VCaP (cell line): ENCODE results near the gene KCNQ5.

Source experiments
- H3K27ac ChIP-seq: fragments of 450-650 bp; 2 replicates; pipeline ENCODE4 v1.5.1; 2017
- CTCF ChIP-seq: fragments of 450-650 bp; conservative IDR thresholded peaks from 2 replicates; pipeline ENCODE4 v1.5.1; 2017; ENCODE audit warnings: mild to moderate bottlenecking, moderate library complexity

Gene KCNQ5

GRCh38 chr6:73024598-73024997, 402.7 kb downstream of the KCNQ5 start:
- TF ChIP-seq CTCF, result no peak

GRCh38 chr6:73027691-73028090, 405.8 kb downstream of the KCNQ5 start:
- no peak overlapping the region for H3K27ac ChIP-seq
- TF ChIP-seq CTCF, result no peak

More at GRCh38 chr6:73024598-73024997, 402.7 kb downstream of the KCNQ5 start:
- H3K27ac ChIP-seq, result no peak overlapping the region

- H3K27ac ChIP-seq, result no peak overlapping the region
- no peak for TF ChIP-seq CTCF
These were observed 406.4 kb downstream of the KCNQ5 start for GRCh38 chr6:73028124-73028766.

GRCh38 chr6:73028893-73029450, 407.1 kb downstream of the KCNQ5 start:
- no peak for TF ChIP-seq CTCF
- H3K27ac ChIP-seq, result no peak overlapping the region

- H3K27ac ChIP-seq, result no peak overlapping the region
- TF ChIP-seq CTCF, result no peak
These were observed 408.4 kb downstream of the KCNQ5 start for GRCh38 chr6:73030257-73030656.

GRCh38 chr6:73030791-73031782, 409.2 kb downstream of the KCNQ5 start:
- no peak for TF ChIP-seq CTCF
- no peak overlapping the region for H3K27ac ChIP-seq

GRCh38 chr6:73032586-73032985, 410.7 kb downstream of the KCNQ5 start:
- TF ChIP-seq CTCF, result no peak

More at GRCh38 chr6:73032586-73032985, 410.7 kb downstream of the KCNQ5 start:
- H3K27ac ChIP-seq, result no peak overlapping the region
